ENCODE results near the gene PGM1.
A peak's percentile ranks its signal among the peaks of the same experiment; 100 is the strongest.

Gene PGM1

DNA sequence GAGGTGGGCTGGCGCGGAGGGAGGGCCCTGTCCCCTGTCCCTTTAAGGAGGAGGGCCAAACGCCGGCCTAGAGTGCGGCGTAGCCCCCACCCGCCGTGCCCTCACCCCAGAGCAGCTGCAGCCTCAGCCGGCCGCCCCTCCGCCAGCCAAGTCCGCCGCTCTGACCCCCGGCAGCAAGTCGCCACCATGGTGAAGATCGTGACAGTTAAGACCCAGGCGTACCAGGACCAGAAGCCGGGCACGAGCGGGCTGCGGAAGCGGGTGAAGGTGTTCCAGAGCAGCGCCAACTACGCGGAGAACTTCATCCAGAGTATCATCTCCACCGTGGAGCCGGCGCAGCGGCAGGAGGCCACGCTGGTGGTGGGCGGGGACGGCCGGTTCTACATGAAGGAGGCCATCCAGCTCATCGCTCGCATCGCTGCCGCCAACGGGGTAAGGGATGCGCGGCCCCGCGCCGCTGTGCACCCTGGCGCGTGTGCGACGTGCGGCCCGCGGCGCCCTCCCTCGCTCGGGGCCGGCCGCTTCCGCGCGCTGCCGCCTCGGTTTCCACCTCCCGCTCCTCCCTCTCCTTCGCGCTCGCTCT lies at the start of gene PGM1:
Gene PGM1, plus strand, starts transcription at position 109 of the 583 bp plus-strand sequence. Its CDS starts 78 bp downstream, at position 187.
- no peaks in the 10 kb centered on the region for H3K36me3 ChIP-seq (replicated peaks)
- in situ Hi-C loops (cut with HindIII; ENCODE audit: low pct_ligation_motif_present, low sequenced_read_pairs) = no loop called here
- TF ChIP-seq, protein P1, sequence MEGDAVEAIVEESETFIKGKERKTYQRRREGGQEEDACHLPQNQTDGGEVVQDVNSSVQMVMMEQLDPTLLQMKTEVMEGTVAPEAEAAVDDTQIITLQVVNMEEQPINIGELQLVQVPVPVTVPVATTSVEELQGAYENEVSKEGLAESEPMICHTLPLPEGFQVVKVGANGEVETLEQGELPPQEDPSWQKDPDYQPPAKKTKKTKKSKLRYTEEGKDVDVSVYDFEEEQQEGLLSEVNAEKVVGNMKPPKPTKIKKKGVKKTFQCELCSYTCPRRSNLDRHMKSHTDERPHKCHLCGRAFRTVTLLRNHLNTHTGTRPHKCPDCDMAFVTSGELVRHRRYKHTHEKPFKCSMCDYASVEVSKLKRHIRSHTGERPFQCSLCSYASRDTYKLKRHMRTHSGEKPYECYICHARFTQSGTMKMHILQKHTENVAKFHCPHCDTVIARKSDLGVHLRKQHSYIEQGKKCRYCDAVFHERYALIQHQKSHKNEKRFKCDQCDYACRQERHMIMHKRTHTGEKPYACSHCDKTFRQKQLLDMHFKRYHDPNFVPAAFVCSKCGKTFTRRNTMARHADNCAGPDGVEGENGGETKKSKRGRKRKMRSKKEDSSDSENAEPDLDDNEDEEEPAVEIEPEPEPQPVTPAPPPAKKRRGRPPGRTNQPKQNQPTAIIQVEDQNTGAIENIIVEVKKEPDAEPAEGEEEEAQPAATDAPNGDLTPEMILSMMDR (IDR thresholded peaks at IDR 0.05; ENCODE audit: low read depth, low read length, missing control alignments) = no peak
- no peak within 1 kb of the TSS for H3K27ac ChIP-seq
- H3K27me3 ChIP-seq (replicated peaks) = no peaks in the 10 kb centered on the region
- DNase-seq = peak; percentile 70
- H3K4me3 ChIP-seq (ENCODE audit: low read depth, low read length) = peak within 1 kb of the TSS; percentile 81

DNA sequence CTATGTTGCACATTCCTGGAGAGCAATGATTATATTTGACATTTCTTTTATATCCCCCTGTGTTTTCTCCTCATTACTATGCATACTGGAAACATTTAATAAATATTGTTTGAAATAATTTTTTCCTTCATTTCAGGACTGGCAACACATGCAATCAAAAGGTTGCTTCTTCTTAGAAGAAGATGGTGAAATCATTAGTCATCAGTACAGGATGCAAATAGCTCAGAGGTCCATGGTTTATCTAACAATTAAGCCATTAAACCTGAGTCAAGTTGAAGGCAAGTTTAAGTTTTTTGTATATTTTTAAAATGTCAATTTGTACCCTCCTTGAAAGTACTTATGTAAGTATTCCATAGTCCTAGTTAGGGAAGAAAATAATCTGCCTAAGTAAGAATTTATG lies 47.4 kb upstream of the PGM1 start:
- in situ Hi-C loops (cut with HindIII; ENCODE audit: low pct_ligation_motif_present, low sequenced_read_pairs) = no loop called here
- TF ChIP-seq, protein P1 (IDR thresholded peaks at IDR 0.05; ENCODE audit: low read depth, low read length, missing control alignments) = no peak
- Histone ChIP-seq H3K36me3 (replicated peaks) (no peaks in the 10 kb centered on the region), H3K27ac (no peak overlapping the region), H3K4me3 (ENCODE audit: low read depth, low read length) (no peak overlapping the region), H3K27me3 (replicated peaks) (no peaks in the 10 kb centered on the region)
- DNase-seq = no peak

DNA sequence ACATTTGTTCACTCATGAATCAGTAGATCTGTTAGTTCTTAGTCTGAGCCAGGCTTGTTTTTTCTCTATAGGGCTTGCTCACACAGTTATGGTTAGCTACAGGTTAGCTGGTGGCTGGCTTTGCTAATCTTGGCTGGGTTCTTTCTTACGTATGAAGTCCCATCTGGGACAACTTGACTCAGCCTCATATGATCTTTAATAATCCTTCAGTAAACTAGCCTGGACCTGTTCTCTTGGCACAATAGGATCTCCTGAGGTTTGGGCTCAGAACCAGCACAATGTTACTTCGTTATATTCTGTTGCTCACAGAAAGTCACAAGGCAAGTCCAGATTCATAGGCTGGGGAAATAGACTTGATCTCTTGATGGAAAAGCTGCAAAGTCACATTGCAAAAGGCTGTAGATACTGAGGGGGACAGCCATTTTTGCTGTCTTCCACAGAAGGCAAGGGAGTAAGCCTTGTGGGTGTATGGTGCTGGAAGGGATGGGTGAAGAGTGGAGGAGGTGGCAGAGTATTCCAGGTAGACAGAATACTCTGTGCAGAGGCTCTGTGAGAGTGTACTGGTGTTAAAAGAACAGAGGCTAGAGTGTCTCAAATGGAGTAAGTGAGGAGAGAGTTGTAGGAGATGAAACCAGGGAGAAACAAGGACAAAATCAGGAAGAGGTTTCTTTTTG lies 45.5 kb upstream of the PGM1 start:
- H3K27ac ChIP-seq = no peak overlapping the region
- TF ChIP-seq, protein P1 (IDR thresholded peaks at IDR 0.05; ENCODE audit: low read depth, low read length, missing control alignments) = no peak
- no peak overlapping the region for H3K4me3 ChIP-seq (ENCODE audit: low read depth, low read length)
- no peaks in the 10 kb centered on the region for H3K36me3 ChIP-seq (replicated peaks)
- DNase-seq = no peak
- no peaks in the 10 kb centered on the region for H3K27me3 ChIP-seq (replicated peaks)
- in situ Hi-C loops (cut with HindIII; ENCODE audit: low pct_ligation_motif_present, low sequenced_read_pairs) = no loop called here

DNA sequence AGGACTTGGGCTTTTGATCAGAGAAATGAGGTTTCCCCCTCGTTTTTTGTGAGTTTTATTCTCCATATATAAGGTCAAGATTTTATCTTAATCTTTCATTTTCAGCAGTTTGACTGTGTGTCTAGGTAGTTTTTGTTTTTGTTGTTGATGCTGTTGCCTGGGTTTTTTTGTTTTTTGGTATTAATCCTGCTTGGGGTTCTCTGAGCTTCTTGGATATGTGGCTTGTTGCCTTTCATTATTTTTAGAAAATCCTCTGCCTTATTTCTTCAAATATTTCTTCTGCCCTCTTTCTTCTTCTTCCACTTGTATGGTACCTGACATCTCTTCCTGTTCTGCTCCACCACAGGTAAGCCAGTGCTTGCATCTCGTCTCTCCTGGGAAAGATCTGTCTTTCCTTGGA lies 44.9 kb upstream of the PGM1 start:
- Histone ChIP-seq H3K27me3 (replicated peaks) (no peaks in the 10 kb centered on the region), H3K27ac (no peak overlapping the region), H3K4me3 (ENCODE audit: low read depth, low read length) (no peak overlapping the region), H3K36me3 (replicated peaks) (no peaks in the 10 kb centered on the region)
- no peak for DNase-seq
- TF ChIP-seq, protein P1 (IDR thresholded peaks at IDR 0.05; ENCODE audit: low read depth, low read length, missing control alignments) = no peak
- in situ Hi-C loops (cut with HindIII; ENCODE audit: low pct_ligation_motif_present, low sequenced_read_pairs) = no loop called here

DNA sequence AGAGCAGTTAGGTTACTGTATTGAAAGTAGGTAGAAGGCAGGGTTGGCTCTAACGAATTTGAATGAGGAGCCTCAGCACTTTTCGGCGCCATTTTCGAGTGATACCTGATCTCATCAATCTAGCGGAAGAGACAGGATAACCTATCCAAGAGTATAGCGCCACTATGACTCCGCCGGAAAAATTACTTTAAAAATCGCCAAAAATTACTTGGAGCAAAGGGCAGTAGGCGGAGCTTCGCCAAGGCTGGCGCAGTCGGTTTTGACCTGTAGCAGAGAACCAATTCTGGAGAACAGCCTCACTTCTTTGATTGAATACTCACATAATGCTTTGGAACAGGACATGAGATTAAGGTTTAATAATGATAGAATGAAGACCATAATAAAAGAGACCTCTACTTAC lies 44.3 kb upstream of the PGM1 start:
- no peaks in the 10 kb centered on the region for H3K36me3 ChIP-seq (replicated peaks)
- in situ Hi-C loops (cut with HindIII; ENCODE audit: low pct_ligation_motif_present, low sequenced_read_pairs) = no loop called here
- no peaks in the 10 kb centered on the region for H3K27me3 ChIP-seq (replicated peaks)
- DNase-seq = no peak
- no peak overlapping the region for H3K4me3 ChIP-seq (ENCODE audit: low read depth, low read length)
- H3K27ac ChIP-seq = no peak overlapping the region
- TF ChIP-seq, protein P1 (IDR thresholded peaks at IDR 0.05; ENCODE audit: low read depth, low read length, missing control alignments) = no peak

All from brain microvascular endothelial cell (primary cell).